Testis (tissue), 3 donors: ENCODE data around the gene NRG2. TPM values are rescaled to one million over a fixed set of nuclear protein-coding genes. Genes with fewer than 3 reads are reported as not detected.

Source experiments
- DNase-seq: peaks from one replicate; pipeline ENCODE4 v3.0.0-alpha.2; 2019
- H3K27ac ChIP-seq, 2 donors: fragments of 200-600 bp; sonication (generic); one replicate each; pipeline ENCODE4 v1.5.1; 2019
- H3K27me3 ChIP-seq: fragments of 200-600 bp; sonication (generic); one replicate; pipeline ENCODE4 v1.5.1; 2019
- H3K36me3 ChIP-seq: fragments of 200-600 bp; sonication (generic); one replicate; pipeline ENCODE4 v1.5.1; 2017; ENCODE audit warnings: low read depth; ENCODE audit errors: missing control alignments
- H3K4me1 ChIP-seq: fragments of 200-600 bp; sonication (generic); one replicate; pipeline ENCODE4 v1.5.1; 2019
- H3K4me3 ChIP-seq, 2 donors: fragments of 200-600 bp; sonication (generic); one replicate each; pipeline ENCODE4 v1.5.1; 2017 to 2019
- H3K9me3 ChIP-seq: fragments of 200-600 bp; sonication (generic); one replicate; pipeline ENCODE4 v1.5.1; 2017
- CTCF ChIP-seq, 3 experiments: fragments of 450-650 bp in 2 of 3; fragments of 200-600 bp in 1 of 3; sonication (generic) in 1 of 3; IDR thresholded peaks; one replicate each; pipeline ENCODE4 v1.5.1; 2016 to 2019; ENCODE audit warnings: antibody characterized with exemption in 3 of 3, mild to moderate bottlenecking in 2 of 3, moderate library complexity in 1 of 3
- POLR2A ChIP-seq: fragments of 450-650 bp; IDR thresholded peaks from one replicate; pipeline ENCODE4 v1.6.1; 2017; ENCODE audit warnings: antibody characterized with exemption, mild to moderate bottlenecking, moderate library complexity
- WGBS, 2 donors: methylation state at CpG; one replicate each; pipeline ENCODE4 v1.1.5; 2018; 5-methylcytosine and 5-hydroxymethylcytosine counted together
- intact Hi-C: fragments of 100-400 bp; cut with DNase I; formaldehyde crosslinking; loops from one replicate; pipeline ENCODE4 v1.15.1; 2023; ENCODE audit warnings: low total_unique reads
- polyA plus RNA-seq: library from polyadenylated mRNA; stranded (reverse); fragments of 350-450 nt; fragmentation: Illumina TruSeq; extraction: RNeasy Lipid Tissue Mini Kit (QIAGEN cat#74804); gene quantifications from one replicate; pipeline ENCODE4 v1.2.3, GENCODE V29; 2014; ENCODE audit warnings: low read depth, low replicate concordance; ENCODE audit not compliant: insufficient read depth
- total RNA-seq, 2 donors: library from RNA; depleted of rRNA; stranded (reverse); fragments of >200 nt; gene quantifications; one replicate each; pipeline ENCODE4 v1.2.3, GENCODE V29; 2016

The NRG2 gene
- total and polyA plus RNA-seq, 3 donors from 2014 or later, result 4.8 to 23.2 (median 13.0) TPM

- H3K9me3 ChIP-seq, result no peaks in the 10 kb centered on the region
- no peaks in the 10 kb centered on the region for H3K27me3 ChIP-seq
- DNase-seq, result no peak
- no peak overlapping the region for H3K4me3 ChIP-seq
- WGBS, 2 donors, result 66 to 83% methylated on average over 7 of the region's 7 CpGs
- no peaks in the 10 kb centered on the region for H3K36me3 ChIP-seq
- TF ChIP-seq CTCF (IDR thresholded peaks at IDR 0.05) (no peak), POLR2A (no peak)
- H3K4me1 ChIP-seq, result no peaks in the 10 kb centered on the region
- intact Hi-C loops, result no loop called here
- H3K27ac ChIP-seq, result no peak overlapping the region
These were observed 223.0 kb downstream of the NRG2 start for GRCh38 chr5:139820130-139820529.

DNA sequence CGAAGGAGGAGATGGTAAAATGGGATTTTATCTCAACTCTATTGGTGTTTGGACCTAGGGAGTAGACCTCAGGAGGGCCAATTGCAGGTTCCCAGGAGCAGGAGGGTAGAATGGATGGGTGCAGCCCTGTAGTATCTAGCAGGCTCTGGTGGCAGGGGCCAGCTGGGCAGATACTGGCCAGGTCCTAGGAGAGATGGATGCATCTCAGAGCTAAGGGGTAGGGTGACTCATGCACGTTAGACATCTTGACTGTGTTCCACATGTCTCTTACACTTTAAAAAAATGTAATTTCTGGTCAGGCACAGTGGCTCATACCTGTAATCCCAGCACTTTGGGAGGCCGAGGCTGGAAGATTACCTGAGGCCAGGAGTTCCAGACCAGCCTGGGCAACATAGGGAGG lies 225.1 kb downstream of the NRG2 start:
- WGBS, 2 donors, result 85 to 91% methylated on average over 3 of the region's 3 CpGs
- Histone ChIP-seq H3K4me1 (no peaks in the 10 kb centered on the region), H3K36me3 (no peaks in the 10 kb centered on the region), H3K9me3 (no peaks in the 10 kb centered on the region), H3K4me3 (no peak overlapping the region), H3K27me3 (no peaks in the 10 kb centered on the region), H3K27ac (no peak overlapping the region)
- intact Hi-C loops, result no loop called here
- TF ChIP-seq CTCF (IDR thresholded peaks at IDR 0.05), result no peak
- no peak for TF ChIP-seq POLR2A
- DNase-seq, result no peak

GRCh38 chr5:139817362-139817761 lies 225.7 kb downstream of the NRG2 start:
- intact Hi-C loops, result no loop called here
- WGBS, 2 donors, result 90 to 92% methylated on average over 6 to 8 of the region's 8 CpGs
- no peaks in the 10 kb centered on the region for H3K36me3 ChIP-seq
- no peak for DNase-seq
- no peaks in the 10 kb centered on the region for H3K9me3 ChIP-seq
- H3K27me3 ChIP-seq, result no peaks in the 10 kb centered on the region
- TF ChIP-seq POLR2A, result no peak
- TF ChIP-seq CTCF (IDR thresholded peaks at IDR 0.05), result no peak
- no peak overlapping the region for H3K27ac ChIP-seq
- no peaks in the 10 kb centered on the region for H3K4me1 ChIP-seq
- no peak overlapping the region for H3K4me3 ChIP-seq

DNA sequence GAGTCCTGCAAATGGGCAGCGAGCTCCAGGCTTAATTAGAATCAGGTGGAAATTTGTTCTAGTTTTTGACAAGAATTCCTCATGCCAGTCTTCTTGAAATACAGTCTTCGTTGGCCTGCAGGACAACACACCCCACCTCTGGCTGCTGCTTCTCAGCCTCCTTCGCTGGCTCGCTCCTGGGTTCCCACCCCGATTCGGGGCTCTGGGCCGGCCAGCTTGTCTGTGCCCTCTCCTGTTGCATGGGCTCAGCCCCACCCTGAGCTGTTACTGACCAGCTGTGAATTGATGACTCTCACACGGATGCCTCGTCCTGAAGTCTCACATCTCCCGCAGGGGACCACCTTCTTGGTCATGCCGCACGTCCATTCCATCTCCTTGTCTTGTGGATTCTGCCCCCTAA lies 226.5 kb downstream of the NRG2 start:
- H3K4me1 ChIP-seq, result no peaks in the 10 kb centered on the region
- TF ChIP-seq POLR2A (no peak), CTCF (IDR thresholded peaks at IDR 0.05) (no peak)
- intact Hi-C loops, result no loop called here
- WGBS, 2 donors, result 89 to 97% methylated on average over 12 of the region's 12 CpGs
- no peaks in the 10 kb centered on the region for H3K27me3 ChIP-seq
- no peaks in the 10 kb centered on the region for H3K9me3 ChIP-seq
- no peak overlapping the region for H3K4me3 ChIP-seq
- H3K27ac ChIP-seq, result no peak overlapping the region
- no peaks in the 10 kb centered on the region for H3K36me3 ChIP-seq
- DNase-seq, result no peak

- Histone ChIP-seq H3K36me3 (no peaks in the 10 kb centered on the region), H3K27me3 (no peaks in the 10 kb centered on the region), H3K9me3 (no peaks in the 10 kb centered on the region), H3K27ac (no peak overlapping the region), H3K4me1 (no peaks in the 10 kb centered on the region), H3K4me3 (no peak overlapping the region)
- 95 to 96% methylated on average over 8 to 11 of the region's 11 CpGs for WGBS, 2 donors
- intact Hi-C loops, result no loop called here
- TF ChIP-seq CTCF (IDR thresholded peaks at IDR 0.05) (no peak), POLR2A (no peak)
- DNase-seq, result no peak
These were observed 228.3 kb downstream of the NRG2 start for GRCh38 chr5:139814704-139815280.
